Vagina (tissue), 2 donors: ENCODE measurements around the gene SEMA3B.

Experiments
- CTCF ChIP-seq, 3 experiments: fragments of 450-650 bp in 2 of 3; fragments of 200-600 bp in 1 of 3; sonication (generic) in 1 of 3; IDR thresholded peaks; one replicate each; pipeline ENCODE4 v1.5.1; 2017 to 2019; ENCODE audit warnings: antibody characterized with exemption in 3 of 3, mild to moderate bottlenecking in 2 of 3, moderate library complexity in 2 of 3
- POLR2A ChIP-seq, 2 donors: fragments of 450-650 bp; IDR thresholded peaks; one replicate each; pipeline ENCODE4 v1.6.1; 2017; ENCODE audit warnings: antibody characterized with exemption in 2 of 2, mild to moderate bottlenecking in 2 of 2, moderate library complexity in 2 of 2
- POLR2AphosphoS5 ChIP-seq, 2 donors: sonication (generic); formaldehyde crosslinking; IDR thresholded peaks; one replicate each; pipeline ENCODE4 v1.9.0; 2017; ENCODE audit warnings: antibody characterized with exemption in 2 of 2, mild to moderate bottlenecking in 2 of 2, low read depth in 1 of 2; ENCODE audit not compliant: insufficient read depth in 1 of 2

DNA sequence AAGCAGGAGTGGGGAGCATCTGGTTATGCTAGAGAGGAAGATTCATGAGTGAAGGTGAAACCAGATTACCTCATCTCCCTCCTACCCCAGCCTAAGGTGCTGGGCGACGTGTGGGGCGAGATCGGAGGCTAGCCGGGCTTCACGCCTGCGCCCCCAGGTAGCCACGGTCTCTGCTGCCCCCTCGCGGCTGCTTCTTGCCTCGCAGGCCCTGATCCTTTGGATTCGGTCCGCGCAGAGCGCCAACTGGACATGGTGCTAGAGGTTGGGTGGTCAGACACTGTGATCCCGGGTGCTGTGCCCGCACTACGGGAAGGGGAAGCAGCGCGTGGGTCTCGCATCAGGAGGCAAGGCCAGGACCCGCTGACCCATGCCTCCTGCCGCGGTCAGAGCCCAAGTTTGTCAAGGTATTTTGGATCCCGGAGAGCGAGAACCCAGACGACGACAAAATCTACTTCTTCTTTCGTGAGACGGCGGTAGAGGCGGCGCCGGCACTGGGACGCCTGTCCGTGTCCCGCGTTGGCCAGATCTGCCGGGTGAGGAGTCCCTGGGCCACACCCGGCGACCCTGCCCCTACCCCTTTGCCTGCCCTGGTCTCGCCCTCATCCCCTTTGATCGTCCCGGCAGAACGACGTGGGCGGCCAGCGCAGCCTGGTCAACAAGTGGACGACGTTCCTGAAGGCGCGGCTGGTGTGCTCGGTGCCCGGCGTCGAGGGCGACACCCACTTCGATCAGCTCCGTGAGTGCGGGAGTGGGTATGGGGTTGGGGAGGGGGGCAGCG is 4.2 kb downstream of the SEMA3B start:
- peak; percentile 91 to 100 (median 99) for TF ChIP-seq CTCF (IDR thresholded peaks at IDR 0.05)
- no peak for TF ChIP-seq POLR2A (IDR thresholded peaks at IDR 0.05)
- peak; percentile 64 to 76 for TF ChIP-seq POLR2AphosphoS5 (IDR thresholded peaks at IDR 0.05; ENCODE audit: insufficient read depth in 1 of 2, low read depth in 1 of 2)
